Omental fat pad (tissue), 4 donors: ENCODE data around the gene DEFB108B. TPM values are rescaled to one million over a fixed set of nuclear protein-coding genes. Genes with fewer than 3 reads are reported as not detected.
"Not testable (repeated sequence)": the region's sequence is repeated elsewhere in the genome, so short reads cannot be mapped to it uniquely, and the experiment has no call there.

Experiments
- ATAC-seq: fragments of 150-250 bp; one replicate; pipeline ENCODE4 v1.9.1; 2016; ENCODE audit warnings: mild to moderate bottlenecking, moderate library complexity; ENCODE audit not compliant: low FRiP score
- DNase-seq: peaks from one replicate; pipeline ENCODE4 v3.0.0-alpha.2; 2019; ENCODE audit warnings: low spot score
- CTCF ChIP-seq, 3 donors: fragments of 450-650 bp; IDR thresholded peaks; one replicate each; pipeline ENCODE4 v1.5.1; 2016 to 2017; ENCODE audit warnings: antibody characterized with exemption in 3 of 3, mild to moderate bottlenecking in 3 of 3, moderate library complexity in 2 of 3
- total RNA-seq, 4 donors: library from RNA; depleted of rRNA; stranded (reverse); fragments of >200 nt; gene quantifications; one replicate each; pipeline ENCODE4 v1.1.0, GENCODE V29; 2016

Gene DEFB108B
- total RNA-seq, result not detected

- DNase-seq, ATAC-seq: not testable (repeated sequence)
Observed at GRCh38 chr11:71832811-71833210, at the start of gene DEFB108B. DEFB108B (plus strand) TSS chr11:71833200; CDS start chr11:71833200, 0 bp downstream.

GRCh38 chr11:71786114-71786847, 46.7 kb upstream of the DEFB108B start:
- ATAC-seq, result peak; percentile 30
- not testable (repeated sequence) for DNase-seq

- DNase-seq (peak; percentile 94), ATAC-seq (peak; percentile 100)
Observed at GRCh38 chr11:71786848-71787097, 46.2 kb upstream of the DEFB108B start.

GRCh38 chr11:71787098-71787823, 45.7 kb upstream of the DEFB108B start:
- peak; percentile 84 for DNase-seq
- no peak for TF ChIP-seq CTCF (IDR thresholded peaks at IDR 0.05)
- ATAC-seq, result peak; percentile 100

- not testable (repeated sequence) for ATAC-seq, DNase-seq
Observed at GRCh38 chr11:71787824-71788454, 45.1 kb upstream of the DEFB108B start.

- ATAC-seq, DNase-seq: not testable (repeated sequence)
Observed at GRCh38 chr11:71789444-71790196, 43.4 kb upstream of the DEFB108B start.

GRCh38 chr11:71791111-71791510, 41.9 kb upstream of the DEFB108B start:
- ATAC-seq, DNase-seq: not testable (repeated sequence)

- not testable (repeated sequence) for DNase-seq, ATAC-seq
Observed at GRCh38 chr11:71792621-71793235, 40.3 kb upstream of the DEFB108B start.

- not testable (repeated sequence) for ATAC-seq
Observed at GRCh38 chr11:71794386-71795040, 38.5 kb upstream of the DEFB108B start.

GRCh38 chr11:71795236-71795635, 37.8 kb upstream of the DEFB108B start:
- DNase-seq, ATAC-seq: not testable (repeated sequence)

More at GRCh38 chr11:71794386-71795040, 38.5 kb upstream of the DEFB108B start:
- not testable (repeated sequence) for DNase-seq

- not testable (repeated sequence) for ATAC-seq, DNase-seq
Observed at GRCh38 chr11:71796016-71796415, 37.0 kb upstream of the DEFB108B start.

GRCh38 chr11:71796781-71797180, 36.2 kb upstream of the DEFB108B start:
- DNase-seq, ATAC-seq: not testable (repeated sequence)

GRCh38 chr11:71799556-71800128, 33.4 kb upstream of the DEFB108B start:
- not testable (repeated sequence) for DNase-seq, ATAC-seq

- ATAC-seq, result not testable (repeated sequence)
- peak; percentile 52 for DNase-seq
Observed at GRCh38 chr11:71800335-71800953, 32.6 kb upstream of the DEFB108B start.

- not testable (repeated sequence) for ATAC-seq
Observed at GRCh38 chr11:71801026-71801425, 32.0 kb upstream of the DEFB108B start.

GRCh38 chr11:71802874-71803273, 30.1 kb upstream of the DEFB108B start:
- ATAC-seq, DNase-seq: not testable (repeated sequence)

More at GRCh38 chr11:71801026-71801425, 32.0 kb upstream of the DEFB108B start:
- not testable (repeated sequence) for DNase-seq
